Lower leg skin (tissue), 3 donors: ENCODE measurements around the gene AKAP6.

Experiments
- POLR2A ChIP-seq, 2 donors: fragments of 450-650 bp; IDR thresholded peaks; one replicate each; pipeline ENCODE4 v1.6.1; 2016 to 2017; ENCODE audit warnings: antibody characterized with exemption in 2 of 2, mild to moderate bottlenecking in 1 of 2, moderate library complexity in 1 of 2
- TF ChIP-seq, protein P1 (sequence below), 3 donors: fragments of 450-650 bp; IDR thresholded peaks; one replicate each; pipeline ENCODE4 v1.5.1; 2016; ENCODE audit warnings: antibody characterized with exemption in 3 of 3, mild to moderate bottlenecking in 3 of 3, moderate library complexity in 2 of 3

DNA sequence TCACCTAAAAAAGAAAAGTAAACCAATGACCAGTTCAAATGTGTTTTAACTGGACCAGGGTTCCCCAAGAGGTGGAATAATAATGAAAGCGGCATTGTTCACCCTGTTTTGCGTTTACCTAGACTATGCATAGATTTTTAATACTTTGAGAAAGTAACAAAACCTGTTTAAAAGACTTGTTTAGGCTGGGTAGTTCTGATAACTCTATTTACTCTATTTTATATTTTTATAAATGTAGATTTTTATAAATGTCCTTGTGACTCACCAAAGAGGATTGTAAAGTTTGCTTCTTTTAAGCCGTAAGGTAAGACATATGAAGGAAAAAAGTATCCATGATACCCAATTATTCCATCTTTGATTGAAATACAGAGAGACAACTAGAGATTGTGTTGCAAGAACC is 321.6 kb downstream of the AKAP6 start:
- TF ChIP-seq, protein P1, sequence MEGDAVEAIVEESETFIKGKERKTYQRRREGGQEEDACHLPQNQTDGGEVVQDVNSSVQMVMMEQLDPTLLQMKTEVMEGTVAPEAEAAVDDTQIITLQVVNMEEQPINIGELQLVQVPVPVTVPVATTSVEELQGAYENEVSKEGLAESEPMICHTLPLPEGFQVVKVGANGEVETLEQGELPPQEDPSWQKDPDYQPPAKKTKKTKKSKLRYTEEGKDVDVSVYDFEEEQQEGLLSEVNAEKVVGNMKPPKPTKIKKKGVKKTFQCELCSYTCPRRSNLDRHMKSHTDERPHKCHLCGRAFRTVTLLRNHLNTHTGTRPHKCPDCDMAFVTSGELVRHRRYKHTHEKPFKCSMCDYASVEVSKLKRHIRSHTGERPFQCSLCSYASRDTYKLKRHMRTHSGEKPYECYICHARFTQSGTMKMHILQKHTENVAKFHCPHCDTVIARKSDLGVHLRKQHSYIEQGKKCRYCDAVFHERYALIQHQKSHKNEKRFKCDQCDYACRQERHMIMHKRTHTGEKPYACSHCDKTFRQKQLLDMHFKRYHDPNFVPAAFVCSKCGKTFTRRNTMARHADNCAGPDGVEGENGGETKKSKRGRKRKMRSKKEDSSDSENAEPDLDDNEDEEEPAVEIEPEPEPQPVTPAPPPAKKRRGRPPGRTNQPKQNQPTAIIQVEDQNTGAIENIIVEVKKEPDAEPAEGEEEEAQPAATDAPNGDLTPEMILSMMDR (IDR thresholded peaks at IDR 0.05) = no peak
- no peak for TF ChIP-seq POLR2A (IDR thresholded peaks at IDR 0.05)
